Measurements from ENCODE around the gene KCTD7. TPM values are rescaled to one million over a fixed set of nuclear protein-coding genes. Genes with fewer than 3 reads are reported as not detected.
A peak's percentile ranks its signal among the peaks of the same experiment; 100 is the strongest.

Gene KCTD7
- total and polyA plus RNA-seq, 2 of the 13 experiments (the other 11 are each of a cell fraction or from before 2014, with no cell fraction given): 7.3 to 13.5 TPM

GRCh38 chr7:66654275-66655112 is 25.8 kb downstream of the KCTD7 start (continued):
- TF ChIP-seq PHF8 (CRISPR knock-in tag; IDR thresholded peaks at IDR 0.05) (peak; percentile 87), DR1 (CRISPR knock-in tag; IDR thresholded peaks at IDR 0.05) (peak; percentile 74), GATAD2A (CRISPR knock-in tag; IDR thresholded peaks at IDR 0.05) (peak; percentile 67; the same call in 1 of the 2 replicates), STAG1 (CRISPR knock-in tag; IDR thresholded peaks at IDR 0.05) (no peak; the same call in none of the 2 replicates), RFXANK (CRISPR knock-in tag; IDR thresholded peaks at IDR 0.05) (no peak; the same call in none of the 2 replicates), ZNF225 (CRISPR knock-in tag; IDR thresholded peaks at IDR 0.05) (peak; percentile 74), MATR3 (CRISPR knock-in tag; IDR thresholded peaks at IDR 0.05) (no peak), ZIK1 (CRISPR knock-in tag; IDR thresholded peaks at IDR 0.05; ENCODE audit: borderline replicate concordance, low read depth) (peak; percentile 96; the same call in 1 of the 2 replicates), MBNL3 (CRISPR knock-in tag; conservative IDR thresholded peaks at IDR 0.05) (no peak), ZNF10 (CRISPR knock-in tag; IDR thresholded peaks at IDR 0.05; ENCODE audit: borderline replicate concordance, low read depth) (no peak), BHLHE40 (IDR thresholded peaks at IDR 0.05; ENCODE audit: low read length) (no peak), ZNF20 (CRISPR knock-in tag; IDR thresholded peaks at IDR 0.05) (no peak), MTA3 (CRISPR knock-in tag; IDR thresholded peaks at IDR 0.05) (no peak), SATB2 (CRISPR knock-in tag; IDR thresholded peaks at IDR 0.05) (no peak; the same call in none of the 2 replicates), ZNF781 (CRISPR knock-in tag; IDR thresholded peaks at IDR 0.05; ENCODE audit: borderline replicate concordance, not compliant biosample characterization) (peak; percentile 88), E2F2 (CRISPR knock-in tag; IDR thresholded peaks at IDR 0.05; ENCODE audit: borderline replicate concordance) (no peak), ZBTB8A (CRISPR knock-in tag; IDR thresholded peaks at IDR 0.05; ENCODE audit: borderline replicate concordance, low read depth) (peak; percentile 96; the same call in 1 of the 2 replicates), MXD4 (CRISPR knock-in tag; IDR thresholded peaks at IDR 0.05) (peak; percentile 96), ERF (CRISPR knock-in tag; IDR thresholded peaks at IDR 0.05) (peak; percentile 90), ZNF451 (CRISPR knock-in tag; IDR thresholded peaks at IDR 0.05) (peak; percentile 90), TFDP1 (CRISPR knock-in tag; IDR thresholded peaks at IDR 0.05; ENCODE audit: borderline replicate concordance) (peak; percentile 87; the same call in 1 of the 2 replicates), LCORL (IDR thresholded peaks at IDR 0.05) (no peak), LCORL (CRISPR knock-in tag; IDR thresholded peaks at IDR 0.05) (no peak; the same call in none of the 2 replicates), ZNF775 (CRISPR knock-in tag; IDR thresholded peaks at IDR 0.05; ENCODE audit: borderline replicate concordance) (peak; percentile 47; the same call in 1 of the 2 replicates), U2AF1 (optimal IDR thresholded peaks at IDR 0.05; ENCODE audit: low read depth, low read length) (peak; percentile 83), PRPF4 (IDR thresholded peaks at IDR 0.05; ENCODE audit: low read depth, low read length, poor library complexity, severe bottlenecking) (no peak), ZNF12 (CRISPR knock-in tag; IDR thresholded peaks at IDR 0.05) (peak; percentile 25; the same call in 1 of the 2 replicates), NR2F6 (IDR thresholded peaks at IDR 0.05) (no peak), NR2F6 (CRISPR knock-in tag; IDR thresholded peaks at IDR 0.05) (peak; percentile 70), ZNF264 (CRISPR knock-in tag; IDR thresholded peaks at IDR 0.05) (no peak)

All from HepG2 (cell line).